Fibroblast of gingiva (primary cell): Measurements from ENCODE around the gene SCN4A.
"Not testable (repeated sequence)": the region's sequence is repeated elsewhere in the genome, so short reads cannot be mapped to it uniquely, and the experiment has no call there.

Experiments
- DNase-seq: peaks from one replicate; pipeline ENCODE4 v3.0.0-alpha.2; 2011; ENCODE audit warnings: low read depth

The SCN4A gene

DNA sequence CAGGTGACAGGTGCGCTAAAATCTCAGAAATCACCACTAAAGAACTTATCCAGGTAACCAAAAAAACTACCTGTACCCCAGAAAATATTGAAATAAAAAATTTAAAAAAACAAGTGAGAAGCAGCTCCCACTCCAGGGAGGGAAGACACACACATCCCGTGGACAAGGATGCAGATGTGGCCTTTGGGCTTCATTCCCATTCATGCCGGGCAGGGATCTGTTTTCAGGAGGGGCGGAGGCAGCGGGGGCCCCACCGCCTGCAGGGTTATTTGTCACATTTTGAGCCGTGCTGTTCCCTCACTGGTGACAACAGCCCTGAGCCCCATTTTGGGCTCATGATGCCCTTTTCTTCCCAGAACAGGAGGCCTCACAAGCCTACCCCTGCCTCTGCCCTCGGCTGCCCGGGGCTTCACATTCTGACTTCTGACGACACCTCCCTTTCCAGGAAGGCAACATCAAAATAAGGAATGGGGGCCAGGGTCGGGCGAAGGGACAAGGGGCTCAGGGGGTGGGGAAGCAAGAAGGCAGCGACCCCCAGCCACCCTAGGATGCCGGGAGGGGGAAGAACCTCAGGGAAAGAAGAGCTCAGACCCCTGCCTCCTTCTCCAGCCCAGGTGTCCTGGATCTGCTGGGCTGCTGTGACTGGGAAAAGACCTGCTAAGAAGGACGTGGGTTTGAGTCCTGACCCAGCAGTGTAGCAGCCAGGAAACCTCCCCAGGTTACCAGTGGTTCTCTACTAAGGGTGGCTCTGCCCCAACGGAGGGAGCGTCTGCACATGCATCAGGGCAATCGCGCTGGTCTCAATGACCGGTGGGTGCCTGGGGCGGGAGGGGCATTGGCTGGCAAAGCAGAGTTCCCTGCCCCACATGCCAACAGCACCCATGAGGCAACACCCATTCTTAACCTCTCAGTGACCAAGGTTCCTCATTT is 38.3 kb downstream of the SCN4A start:
- DNase-seq = no peak

DNA sequence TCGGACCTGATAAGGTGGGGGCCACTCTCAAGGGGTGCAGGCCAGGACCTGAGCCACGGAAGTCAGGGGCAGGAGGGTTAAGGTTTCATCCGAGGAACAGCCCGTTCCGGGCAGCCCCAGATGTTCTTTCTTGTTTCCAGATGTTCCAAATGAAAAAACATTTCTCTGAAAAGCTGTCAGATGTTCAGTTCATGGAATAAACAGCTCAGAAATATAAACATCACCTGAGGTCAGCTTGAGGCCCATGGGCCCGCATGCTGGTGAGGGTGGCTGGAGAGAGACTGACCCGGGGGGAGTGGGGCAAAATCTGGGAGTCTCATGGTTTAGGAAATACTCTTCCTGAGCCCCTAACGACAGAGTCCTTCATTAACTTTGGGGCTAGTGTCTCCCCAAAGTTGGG is 39.1 kb downstream of the SCN4A start:
- no peak for DNase-seq

DNA sequence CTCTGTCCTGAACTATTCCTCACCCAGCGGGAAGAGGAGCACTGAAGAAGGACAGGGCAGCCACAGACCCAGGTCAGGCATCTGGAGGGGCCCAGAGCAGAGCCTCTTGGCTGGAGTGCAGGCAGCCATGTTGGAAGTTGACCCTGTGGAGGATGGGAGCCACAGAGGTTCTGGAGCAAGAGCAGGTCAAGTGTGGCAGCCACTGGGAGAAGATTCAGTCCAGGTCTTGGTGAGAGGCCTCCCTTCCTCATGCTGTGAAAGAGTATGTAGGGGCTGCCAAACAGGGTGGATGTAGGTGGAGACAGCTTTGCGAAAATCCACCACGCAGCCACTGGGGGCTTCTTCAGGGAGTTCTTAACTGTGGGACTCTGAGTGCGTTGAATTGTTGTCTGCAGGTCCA is 40.0 kb downstream of the SCN4A start:
- no peak for DNase-seq

DNA sequence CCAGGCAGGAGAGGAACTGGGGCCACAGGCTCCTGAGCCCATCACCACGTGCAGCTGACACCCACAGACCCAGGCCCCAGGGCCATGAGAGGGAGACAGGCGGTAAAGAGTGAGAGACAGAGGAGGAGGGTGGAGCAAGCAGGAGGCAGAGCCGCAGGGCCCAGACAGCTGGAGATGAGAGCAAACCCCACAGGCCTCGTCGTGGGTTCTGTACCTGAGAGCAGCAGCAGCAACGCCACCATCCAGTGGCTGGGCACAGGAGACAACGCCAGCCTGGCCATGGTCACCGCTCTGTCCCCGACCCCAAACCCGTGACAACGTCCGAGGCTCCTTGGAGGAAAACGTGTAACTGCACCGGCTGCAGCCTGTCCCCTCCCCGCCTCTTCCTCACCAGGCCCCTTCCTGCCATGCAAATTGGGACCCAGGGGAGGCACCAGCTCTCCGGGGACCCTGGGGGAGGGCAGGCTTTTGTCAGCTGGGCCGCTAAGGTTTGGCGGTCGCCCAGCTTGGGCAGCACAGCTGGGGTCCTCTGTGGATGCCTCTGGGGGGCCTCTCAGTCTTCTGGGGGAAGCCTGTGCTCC is 40.6 kb downstream of the SCN4A start, which contains the start of gene CD79B:
TSS of gene CD79B (minus strand) at position 351 of the 581 bp plus-strand sequence. CDS start at position 281, 70 bp downstream.
- no peak for DNase-seq

DNA sequence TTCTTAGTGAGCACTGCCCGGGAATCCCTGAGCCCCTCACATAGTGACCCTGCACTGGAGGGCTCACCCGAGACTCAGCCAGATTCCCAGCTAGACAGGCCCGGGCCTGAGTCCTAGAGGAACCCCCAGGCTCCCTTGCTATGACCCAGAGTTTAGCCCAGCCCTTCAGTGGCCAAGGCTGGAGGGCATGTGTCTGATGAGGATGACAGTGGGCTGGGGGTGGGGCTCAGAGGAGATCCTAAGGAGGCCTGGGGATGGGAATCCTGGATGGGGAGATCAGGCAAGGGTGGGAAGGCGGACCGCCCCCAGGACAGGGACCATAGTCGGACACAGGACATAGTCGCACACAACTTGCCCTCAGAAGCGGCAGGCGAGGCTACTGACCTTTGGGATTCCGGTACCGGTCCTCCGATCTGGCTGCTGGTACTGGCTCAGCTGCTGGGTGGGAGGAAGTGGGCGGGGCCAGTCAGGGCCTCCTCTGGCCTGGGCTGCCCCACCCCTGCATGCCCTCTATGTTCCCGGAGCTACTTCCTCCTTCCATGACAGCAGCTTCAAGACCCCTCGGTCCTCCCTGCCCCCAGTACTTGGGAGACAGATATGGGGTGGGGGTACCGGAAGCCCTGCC is 41.7 kb downstream of the SCN4A start:
- DNase-seq = no peak

DNA sequence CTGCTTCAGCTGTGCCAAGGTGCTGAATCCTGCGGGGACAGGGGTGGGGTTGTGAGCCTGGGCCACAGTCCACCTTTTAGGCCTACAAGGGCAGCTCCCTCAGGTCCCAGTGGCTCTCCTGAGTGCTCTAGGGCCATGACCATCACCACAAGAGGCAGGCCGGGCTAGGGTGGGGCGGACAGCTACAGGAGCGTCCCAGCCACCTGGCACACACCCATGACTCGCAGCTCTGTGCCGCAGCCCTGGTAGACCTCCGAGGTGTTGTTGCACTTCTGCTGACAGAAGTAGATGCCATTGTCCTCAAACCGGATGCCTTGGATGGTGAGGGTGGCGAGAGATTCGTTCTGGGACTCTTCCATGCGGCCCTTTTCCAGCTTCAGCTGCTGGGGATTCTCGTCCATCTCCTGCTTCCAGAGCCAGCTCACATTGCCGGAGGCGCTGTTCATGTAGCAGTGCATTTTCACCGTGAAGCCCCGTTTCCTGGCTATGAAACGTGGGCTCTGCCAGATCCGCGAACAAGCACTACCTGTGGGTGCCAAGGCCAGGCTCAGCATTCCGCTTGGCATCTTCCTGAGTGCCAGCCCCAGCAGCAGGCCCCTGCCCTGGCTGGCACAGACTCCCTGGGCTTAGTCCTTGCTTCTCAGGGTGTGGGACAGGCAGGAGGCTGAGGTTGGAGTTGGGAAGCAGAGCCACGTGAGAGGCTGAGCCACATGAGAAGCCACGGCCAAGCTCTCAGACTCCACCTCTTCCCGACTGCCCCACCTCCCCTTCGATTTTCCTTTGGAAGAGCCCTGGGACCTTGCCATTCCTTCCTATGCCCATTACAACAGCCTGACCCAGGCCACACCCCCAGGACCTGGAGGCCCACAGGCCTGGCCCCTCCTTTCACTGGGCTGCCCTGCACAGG is 42.6 kb downstream of the SCN4A start:
- DNase-seq = peak; percentile 6

DNA sequence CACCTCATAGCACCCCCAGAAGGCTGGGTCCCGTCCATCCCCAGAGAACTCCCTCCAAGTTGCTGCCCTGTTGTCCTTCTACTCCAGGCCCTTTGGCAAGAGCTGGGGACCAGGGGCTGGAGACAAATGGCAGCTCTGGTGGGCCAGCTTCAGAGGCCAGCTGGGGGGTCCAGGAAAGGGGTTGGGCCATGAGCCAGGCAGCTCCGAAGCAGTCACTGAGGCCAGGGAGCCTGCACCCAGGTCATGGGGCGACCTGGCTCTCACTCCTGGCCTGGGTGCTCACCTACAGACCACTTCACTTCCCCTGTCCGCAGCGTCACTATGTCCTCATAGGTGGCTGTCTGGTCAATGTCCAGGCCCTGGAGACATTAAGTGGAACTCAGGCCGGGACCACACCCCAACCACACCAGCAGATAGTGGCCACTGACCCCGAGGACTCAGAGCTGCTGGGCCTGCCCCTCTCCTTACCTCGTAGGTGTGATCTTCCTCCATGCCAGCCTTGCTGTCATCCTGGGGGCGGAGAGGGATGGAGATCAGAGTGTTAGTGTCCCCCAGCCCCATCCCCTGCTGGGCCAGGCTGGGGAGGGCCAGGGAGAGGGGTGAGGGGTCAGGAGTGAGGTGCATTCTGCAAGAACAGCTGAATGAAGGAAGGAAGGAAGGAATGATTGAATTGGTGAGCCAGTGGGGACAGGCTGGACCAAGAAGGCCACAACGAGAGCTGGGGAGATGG is 43.6 kb downstream of the SCN4A start:
- DNase-seq = no peak

DNA sequence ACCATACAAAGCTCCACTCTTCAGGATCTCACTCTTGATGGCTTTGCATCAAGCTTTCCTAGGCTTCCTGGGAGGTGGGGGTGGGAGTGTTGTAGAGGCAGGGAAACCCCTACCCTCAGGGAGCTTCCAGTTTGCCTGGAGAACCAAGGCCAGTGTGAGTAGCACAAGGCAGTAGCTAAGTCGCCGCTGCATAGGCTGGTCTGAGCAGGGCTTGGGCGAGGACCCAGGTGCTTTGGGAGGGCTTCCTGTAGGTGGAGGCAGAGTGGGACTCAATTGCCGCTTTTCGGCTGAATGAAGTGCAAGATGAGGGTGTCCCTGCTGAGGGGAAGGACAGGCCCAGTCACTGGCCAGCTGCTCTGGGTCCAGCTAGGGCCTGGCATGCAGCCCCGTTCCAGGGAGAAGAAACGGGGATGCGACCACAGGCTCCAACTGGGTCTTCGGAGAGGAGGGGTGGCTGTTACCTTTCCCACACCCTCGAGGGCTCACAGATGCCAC is 44.5 kb downstream of the SCN4A start:
- no peak for DNase-seq

DNA sequence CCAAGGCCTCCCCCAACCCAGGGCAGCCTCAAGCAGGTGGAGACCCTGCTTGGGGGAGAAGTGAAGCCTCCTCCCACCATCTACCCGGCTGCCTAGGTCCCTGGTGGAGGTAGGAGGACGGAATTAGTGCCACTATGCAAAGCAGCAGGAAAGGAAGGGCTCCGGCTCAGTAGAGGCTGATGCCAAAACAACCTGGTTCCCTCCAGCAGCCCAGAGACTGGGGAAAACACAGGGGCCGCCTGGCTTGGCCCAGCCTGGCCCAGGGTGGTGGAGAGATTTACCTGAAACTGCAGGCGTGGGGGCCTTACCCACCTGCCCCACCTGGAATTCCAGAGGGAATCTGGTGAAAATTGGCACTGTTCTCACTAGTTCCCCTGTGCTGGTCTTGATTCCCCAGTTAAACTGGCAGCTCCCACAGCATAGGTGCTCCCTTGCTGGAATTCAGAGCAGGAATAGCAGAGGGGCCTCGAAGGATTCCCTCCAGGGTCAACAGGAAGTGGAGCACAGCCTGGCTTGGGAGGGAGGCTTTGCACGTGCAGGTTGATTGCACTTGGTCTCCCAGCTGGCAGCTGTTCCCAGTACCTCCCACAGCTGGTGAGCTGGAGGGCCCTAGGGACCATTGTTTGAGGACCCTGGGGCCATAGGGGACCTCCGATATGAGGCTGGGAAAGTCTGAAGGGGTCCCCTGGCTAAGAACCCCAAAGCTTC is 45.1 kb downstream of the SCN4A start:
- no peak for DNase-seq

DNA sequence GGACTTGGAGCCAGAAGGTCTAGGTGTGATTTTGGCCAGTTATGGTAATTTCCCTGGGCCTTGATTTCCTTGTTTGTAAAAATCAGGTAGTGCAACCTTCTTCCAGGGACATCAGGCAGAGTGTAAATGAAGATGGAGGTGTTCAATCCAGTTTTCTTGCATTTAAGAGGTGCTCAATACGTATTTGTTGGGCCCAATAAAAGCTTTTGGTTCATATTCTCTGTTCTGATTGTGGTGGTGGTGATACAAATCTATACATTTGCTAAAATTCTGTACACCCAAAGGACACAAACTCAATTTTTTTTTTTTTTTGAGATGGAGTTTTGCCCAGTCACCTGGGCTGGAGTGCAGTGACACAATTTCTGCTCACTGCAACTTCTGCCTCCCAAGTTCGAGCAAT is 46.6 kb downstream of the SCN4A start:
- no peak for DNase-seq

DNA sequence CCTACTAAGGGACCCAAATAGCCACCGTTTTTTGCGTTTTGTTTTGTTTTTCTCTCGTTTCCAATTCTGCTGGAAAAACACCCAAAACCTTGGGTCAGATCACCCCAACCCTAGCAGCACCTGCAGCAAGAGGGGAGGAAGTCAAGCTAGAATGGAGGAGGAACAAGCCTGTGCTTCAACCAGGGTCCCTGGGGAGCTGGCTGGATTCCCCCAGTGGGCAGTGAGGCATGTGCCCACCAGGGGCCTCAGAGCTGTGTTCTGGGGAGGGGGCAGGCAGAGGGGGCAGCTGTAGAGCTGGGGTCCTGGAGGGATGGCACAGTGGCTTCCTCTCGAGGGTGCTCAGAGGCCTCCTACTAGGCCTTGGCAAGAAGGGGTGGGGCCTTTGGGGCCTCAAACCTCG is 47.1 kb downstream of the SCN4A start:
- DNase-seq = no peak

DNA sequence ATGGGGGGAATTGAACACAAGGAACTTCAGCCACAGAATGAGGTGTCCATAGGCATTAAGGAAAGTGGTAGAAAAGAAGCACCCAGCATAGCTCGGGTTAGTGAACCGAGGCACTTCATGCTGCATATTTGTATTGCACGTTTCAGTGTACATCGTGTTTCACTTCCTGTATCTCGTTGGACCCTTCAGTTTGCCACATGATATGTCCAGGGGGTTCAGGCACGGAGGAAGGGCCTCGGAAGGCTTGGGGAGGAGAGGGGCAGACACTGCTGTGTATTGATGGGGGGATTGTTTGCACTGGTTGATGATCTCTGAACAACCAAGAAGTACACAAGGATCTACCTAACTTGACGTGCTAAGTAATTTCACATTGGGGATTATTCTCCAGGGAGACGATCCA is 50.3 kb downstream of the SCN4A start:
- not testable (repeated sequence) for DNase-seq

DNA sequence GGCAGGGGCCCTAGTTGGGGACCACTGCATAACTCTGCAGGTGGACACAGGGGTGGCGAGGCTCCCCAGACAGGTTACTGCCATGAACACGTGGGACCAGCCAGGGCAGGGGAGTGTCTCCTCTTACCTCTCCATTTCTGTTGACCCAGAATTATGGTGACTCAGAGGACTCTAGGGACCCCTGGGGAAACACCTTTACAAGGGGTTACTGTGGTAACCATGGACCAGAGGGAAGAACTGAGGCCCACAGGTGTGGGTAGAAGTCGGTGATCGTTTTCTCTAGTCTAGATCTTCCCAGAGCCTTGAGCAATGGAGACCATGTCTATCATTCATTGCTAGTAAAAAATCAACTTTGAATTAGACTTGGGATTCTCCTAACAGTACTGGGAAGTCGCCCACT is 51.9 kb downstream of the SCN4A start:
- DNase-seq = not testable (repeated sequence)

DNA sequence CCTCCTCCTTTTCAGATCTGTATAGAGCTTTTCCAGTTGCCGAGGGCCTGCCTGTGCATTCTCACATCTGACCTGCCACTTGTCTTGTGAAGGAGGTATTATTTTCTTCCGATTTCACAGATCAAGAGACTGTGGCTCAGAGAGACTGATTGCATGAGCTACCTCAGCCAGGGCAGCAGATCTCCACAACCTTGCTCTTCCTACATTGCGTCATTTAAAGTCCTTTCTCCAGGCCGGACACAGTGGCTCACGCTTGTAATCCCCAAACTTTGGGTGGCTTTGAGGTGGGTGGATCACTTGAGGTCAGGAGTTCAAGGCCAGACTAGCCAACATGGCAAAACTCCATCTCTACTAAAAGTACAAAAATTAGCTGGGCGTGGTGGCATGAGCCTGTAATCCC is 52.7 kb downstream of the SCN4A start:
- DNase-seq = not testable (repeated sequence)

DNA sequence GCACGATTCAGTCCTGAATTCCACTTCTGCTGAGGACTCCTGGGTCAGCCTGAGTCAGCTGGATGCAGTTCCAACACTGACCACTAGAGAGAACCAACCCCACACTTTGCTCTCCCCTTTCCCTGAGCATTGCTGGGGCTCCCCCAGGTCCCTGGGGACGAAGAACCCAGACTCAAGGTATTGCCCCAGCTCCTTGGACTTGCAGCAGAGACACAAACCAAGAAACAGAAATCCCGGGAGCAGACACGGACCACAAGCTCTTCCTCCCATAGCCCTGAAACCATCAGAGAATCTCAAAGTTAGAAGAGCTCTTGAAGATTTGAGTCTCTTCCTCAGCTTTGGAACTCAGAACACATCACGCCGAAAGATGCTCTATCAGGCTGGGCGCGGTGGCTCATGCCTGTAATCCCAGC is 53.4 kb downstream of the SCN4A start:
- DNase-seq = peak; percentile 34

DNA sequence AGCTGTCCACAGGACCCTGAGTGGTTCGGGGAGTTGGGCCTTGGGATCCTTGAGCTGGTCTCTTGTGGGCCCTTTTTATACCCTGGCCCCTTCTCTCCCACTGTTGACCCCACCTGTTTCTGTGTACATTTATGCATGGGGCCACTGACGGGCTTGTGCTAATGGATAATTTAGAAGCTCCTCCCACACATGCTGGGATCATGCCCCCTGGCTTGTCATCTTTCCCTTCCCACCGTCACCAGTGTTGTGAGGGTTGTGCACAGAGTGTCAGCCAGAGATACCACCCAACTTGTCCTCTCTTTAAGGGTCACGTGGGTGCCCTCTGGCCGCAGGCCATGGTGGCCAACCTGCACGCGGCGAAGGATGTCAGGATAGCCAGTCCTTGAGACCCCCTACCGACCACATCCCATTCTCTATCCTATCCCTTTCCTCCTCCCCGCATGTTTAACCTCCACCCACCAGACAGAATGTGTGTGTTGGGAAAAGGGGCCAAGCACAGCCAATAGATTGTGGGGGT is 53.9 kb downstream of the SCN4A start, which contains the start of gene GH1:
TSS of gene GH1 (minus strand) at position 51 of the 517 bp plus-strand sequence. CDS start 63 bp downstream, outside the sequence.
- not testable (repeated sequence) for DNase-seq

DNA sequence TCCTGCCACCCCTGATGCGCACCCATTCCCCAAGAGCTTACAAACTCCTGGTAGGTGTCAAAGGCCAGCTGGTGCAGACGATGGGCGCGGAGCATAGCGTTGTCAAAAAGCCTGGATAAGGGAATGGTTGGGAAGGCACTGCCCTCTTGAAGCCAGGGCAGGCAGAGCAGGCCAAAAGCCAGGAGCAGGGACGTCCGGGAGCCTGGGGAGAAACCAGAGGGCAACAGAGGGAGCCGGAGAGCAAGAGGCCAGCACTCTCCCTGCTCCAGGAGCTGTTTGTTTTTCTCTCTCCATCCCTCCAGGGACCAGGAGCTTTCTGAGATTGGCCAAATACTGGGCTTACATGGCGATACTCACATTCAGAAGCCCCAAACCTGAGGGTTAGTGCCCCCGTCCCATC is 54.4 kb downstream of the SCN4A start:
- DNase-seq = no peak

DNA sequence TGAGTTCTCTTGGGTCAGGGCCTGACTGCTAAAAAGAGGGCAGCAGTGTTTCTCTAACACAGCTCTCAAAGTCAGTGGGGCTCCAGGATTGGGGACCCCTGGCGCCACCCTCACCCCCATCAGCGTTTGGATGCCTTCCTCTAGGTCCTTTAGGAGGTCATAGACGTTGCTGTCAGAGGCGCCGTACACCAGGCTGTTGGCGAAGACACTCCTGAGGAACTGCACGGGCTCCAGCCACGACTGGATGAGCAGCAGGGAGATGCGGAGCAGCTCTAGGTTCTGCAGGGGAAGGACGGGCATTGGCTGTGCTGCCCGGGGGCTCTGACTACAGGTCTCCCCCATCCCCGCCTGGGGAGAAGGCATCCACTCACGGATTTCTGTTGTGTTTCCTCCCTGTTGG is 55.1 kb downstream of the SCN4A start:
- DNase-seq = no peak

DNA sequence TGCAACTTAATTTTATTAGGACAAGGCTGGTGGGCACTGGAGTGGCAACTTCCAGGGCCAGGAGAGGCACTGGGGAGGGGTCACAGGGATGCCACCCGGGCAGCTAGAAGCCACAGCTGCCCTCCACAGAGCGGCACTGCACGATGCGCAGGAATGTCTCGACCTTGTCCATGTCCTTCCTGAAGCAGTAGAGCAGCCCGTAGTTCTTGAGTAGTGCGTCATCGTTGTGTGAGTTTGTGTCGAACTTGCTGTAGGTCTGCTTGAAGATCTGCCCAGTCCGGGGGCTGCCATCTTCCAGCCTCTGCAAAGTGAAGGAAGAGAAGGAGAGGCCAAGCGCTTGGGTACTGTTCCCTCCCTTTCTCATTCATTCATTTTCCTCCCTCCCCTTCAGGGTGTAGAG is 55.5 kb downstream of the SCN4A start:
- not testable (repeated sequence) for DNase-seq
